HG02943 (cell line): Measurements from ENCODE around the gene CDNF.

Experiments
- ATAC-seq: cut with Tn5 transposase; IDR thresholded peaks from one replicate; pipeline ENCODE4 v1.9.1; 2021; ENCODE audit warnings: mild to moderate bottlenecking, low read depth, moderate library complexity; ENCODE audit not compliant: unreplicated experiment

Gene CDNF

GRCh38 chr10:14801723-14802122 is 36.1 kb downstream of the CDNF start:
- no peak for ATAC-seq

GRCh38 chr10:14800397-14800796 is 37.4 kb downstream of the CDNF start:
- ATAC-seq: no peak

DNA sequence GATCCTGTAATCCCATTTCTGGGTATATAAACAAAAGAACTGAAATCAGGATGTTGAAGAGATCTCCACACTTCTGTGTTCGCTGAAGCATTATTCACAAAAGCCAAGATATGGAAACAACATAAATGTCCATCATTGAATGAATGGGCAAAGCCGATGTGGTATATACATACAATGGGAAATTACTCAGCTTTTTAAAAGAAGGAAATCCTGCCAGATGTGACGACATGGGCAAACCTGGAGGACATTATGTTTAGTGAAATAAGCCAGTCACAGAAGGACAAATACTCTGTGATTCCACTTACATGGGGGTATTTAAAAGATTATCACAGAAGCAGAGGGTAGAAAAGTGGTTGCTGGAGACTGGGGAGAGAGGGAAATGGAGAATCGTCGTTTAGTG is 39.2 kb downstream of the CDNF start:
- ATAC-seq: no peak

DNA sequence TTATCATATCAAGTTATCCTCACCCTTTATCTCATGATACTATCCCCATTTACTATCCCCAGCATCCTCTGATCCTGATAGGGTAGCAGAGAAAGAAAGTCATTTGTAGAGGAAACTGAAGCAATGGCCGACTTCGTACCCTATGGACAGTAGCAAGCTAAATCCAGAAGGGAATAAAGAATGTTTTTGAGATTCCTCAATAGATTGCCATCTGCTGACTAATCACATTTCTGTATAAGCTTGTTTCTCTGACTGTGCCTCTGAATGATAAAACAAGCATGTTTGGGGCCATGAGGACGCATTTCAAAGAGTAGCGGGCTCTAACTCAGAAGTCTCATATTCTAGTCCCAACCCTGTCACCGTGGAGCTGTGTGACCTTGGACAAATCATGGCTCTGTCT is 49.9 kb downstream of the CDNF start:
- no peak for ATAC-seq

GRCh38 chr10:14784459-14785055 is 53.3 kb downstream of the CDNF start:
- no peak for ATAC-seq

GRCh38 chr10:14782691-14783363 is 55.0 kb downstream of the CDNF start:
- ATAC-seq: no peak

GRCh38 chr10:14781763-14782162 is 56.1 kb downstream of the CDNF start:
- no peak for ATAC-seq

- no peak for ATAC-seq
These were observed 58.7 kb downstream of the CDNF start for GRCh38 chr10:14779001-14779651.

GRCh38 chr10:14776546-14776945 is 61.3 kb downstream of the CDNF start:
- no peak for ATAC-seq

- no peak for ATAC-seq
These were observed 62.2 kb downstream of the CDNF start for GRCh38 chr10:14775656-14776055.

DNA sequence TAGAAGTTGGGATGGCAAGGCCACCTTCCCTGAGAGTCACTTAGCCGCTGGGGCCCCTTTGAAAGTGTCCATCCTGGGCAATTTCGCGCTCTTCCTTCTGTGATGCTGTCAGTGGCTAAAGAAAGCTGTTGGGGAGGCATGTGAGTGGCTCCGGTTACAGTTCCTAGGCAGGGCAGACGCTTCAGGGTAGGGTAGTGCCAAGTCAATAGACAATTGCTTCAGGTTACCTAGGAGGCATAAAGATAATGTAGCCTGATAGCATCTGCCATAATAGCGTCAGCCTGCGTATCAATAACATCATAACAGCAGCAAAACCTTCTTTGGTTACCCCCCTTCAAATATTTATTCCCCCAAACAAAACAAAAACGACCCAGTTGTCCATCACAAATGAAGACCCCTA is 63.0 kb downstream of the CDNF start, which contains the start of gene FAM107B:
Gene FAM107B, minus strand, starts transcription at position 101 of the 400 bp plus-strand sequence. CDS start 234 bp downstream, outside the sequence.
- ATAC-seq: no peak

DNA sequence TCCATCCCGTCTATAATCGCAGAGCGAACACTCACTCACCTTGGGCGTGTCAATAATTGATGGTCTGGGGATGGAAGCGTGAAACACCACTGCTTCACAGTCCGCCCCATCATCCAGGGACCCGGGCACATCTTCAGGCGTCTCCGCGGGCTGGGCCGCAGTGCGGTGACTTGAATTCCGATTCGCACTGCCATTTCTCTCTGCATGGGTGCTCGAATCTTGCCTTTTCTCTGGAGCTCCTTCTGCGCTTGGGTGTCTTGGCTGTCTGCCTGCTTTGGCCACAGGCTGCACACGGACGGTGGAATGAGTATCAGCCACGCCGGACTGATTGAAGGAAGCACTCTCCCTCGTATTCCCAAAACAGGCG is 63.6 kb downstream of the CDNF start:
- ATAC-seq: no peak

DNA sequence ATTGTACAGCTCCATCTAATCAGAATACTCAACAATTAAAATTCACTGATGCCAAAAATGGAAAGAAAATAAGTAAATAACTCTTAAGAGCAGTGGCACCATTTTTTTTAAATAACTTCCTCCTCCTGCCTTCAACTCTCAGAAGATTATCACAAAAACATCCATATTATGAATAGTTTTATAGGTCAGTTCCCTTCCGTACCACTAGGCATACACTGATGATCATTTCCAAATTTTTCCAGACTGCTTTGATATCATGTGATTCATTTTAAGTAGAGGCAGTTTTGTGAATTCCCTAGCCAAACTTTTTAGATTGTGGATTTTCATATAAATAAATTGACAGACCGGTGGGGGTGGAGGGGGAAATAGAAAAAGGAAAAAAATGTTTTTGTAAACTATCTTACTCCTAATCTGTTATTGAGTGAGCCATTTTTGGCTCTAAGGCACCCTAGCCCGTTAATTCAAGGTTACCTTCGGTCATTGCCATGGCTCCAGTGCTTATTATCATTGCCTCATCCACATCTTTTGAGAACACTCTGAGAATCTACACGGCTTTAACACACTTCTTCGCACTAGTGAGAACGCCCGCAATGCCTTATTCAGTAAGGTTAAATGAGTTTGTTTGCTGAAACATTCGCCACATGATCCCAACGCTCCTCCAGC is 64.2 kb downstream of the CDNF start:
- ATAC-seq: no peak

DNA sequence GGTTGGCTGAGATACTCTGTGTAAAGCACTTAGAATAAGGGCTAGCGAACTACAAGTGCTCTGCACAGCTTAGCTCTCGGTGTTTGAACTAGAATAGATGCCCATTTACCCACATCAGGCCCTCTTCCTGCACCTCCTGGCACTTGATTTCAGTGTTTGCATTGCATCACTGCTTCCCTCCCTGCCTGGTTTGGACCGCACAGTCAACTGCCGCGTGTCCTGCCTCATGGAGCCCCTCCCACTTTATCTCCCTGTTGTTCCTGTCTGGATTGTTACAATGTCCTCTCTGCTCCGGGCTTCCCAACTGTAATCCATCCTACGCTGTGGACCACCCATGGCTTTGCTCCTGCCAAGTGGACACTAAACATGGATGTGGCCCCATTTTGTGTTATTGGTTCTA is 65.4 kb downstream of the CDNF start:
- ATAC-seq: no peak

DNA sequence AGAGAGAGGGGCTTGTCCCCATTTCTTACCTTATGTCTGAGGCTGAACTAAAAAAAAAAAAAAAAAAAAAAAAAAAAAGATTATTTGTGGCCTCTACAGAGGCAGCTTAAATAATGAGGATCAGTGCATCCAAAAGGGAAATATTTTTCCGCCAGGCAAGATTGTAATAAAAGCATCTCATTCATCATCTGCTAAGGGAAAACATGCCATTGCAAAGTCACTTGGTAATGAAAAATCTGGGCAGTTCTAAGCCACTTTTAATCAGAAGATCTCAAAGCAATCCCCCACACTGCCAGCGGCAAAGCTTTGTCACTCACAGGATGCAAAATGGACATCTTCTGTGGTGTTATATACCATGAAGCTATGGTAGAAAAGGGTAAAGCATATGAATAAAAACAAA is 66.9 kb downstream of the CDNF start:
- ATAC-seq: no peak
